GM06990 (cell line): ENCODE results near the gene C16orf87.
A peak's percentile ranks its signal among the peaks of the same experiment; 100 is the strongest.

Experiments used
- DNase-seq: peaks from one replicate; pipeline ENCODE4 v3.0.0-alpha.2; 2011; ENCODE audit not compliant: insufficient read length; ENCODE audit errors: extremely low read depth
- H3K27me3 ChIP-seq: replicated peaks from 2 replicates; pipeline ENCODE4 v1.6.0; 2011; ENCODE audit warnings: low read length; ENCODE audit not compliant: control insufficient read depth, insufficient read depth
- H3K36me3 ChIP-seq: 2 replicates; pipeline ENCODE4 v1.5.1; 2011; ENCODE audit warnings: low read length; ENCODE audit not compliant: control insufficient read depth, insufficient read depth
- H3K4me3 ChIP-seq: replicated peaks from 2 replicates; pipeline ENCODE4 v1.5.1; 2011; ENCODE audit warnings: low read depth, mild to moderate bottlenecking, control low read depth, low read length
- CTCF ChIP-seq: IDR thresholded peaks from 2 replicates; pipeline ENCODE4 v1.5.1; 2011; ENCODE audit warnings: low read length, control low read depth, mild to moderate bottlenecking, inconsistent platforms; ENCODE audit not compliant: insufficient read depth, poor library complexity, severe bottlenecking

C16orf87 gene

GRCh38 chr16:46854846-46855245 is 23.9 kb upstream of the C16orf87 start:
- no peaks in the 10 kb centered on the region for H3K27me3 ChIP-seq
- no peak overlapping the region for H3K4me3 ChIP-seq
- H3K36me3 ChIP-seq: no peaks in the 10 kb centered on the region
- no peak for DNase-seq
- TF ChIP-seq CTCF: no peak

GRCh38 chr16:46853713-46854443 is 22.9 kb upstream of the C16orf87 start:
- no peaks in the 10 kb centered on the region for H3K36me3 ChIP-seq
- DNase-seq: peak; percentile 22
- no peak overlapping the region for H3K4me3 ChIP-seq
- TF ChIP-seq CTCF: peak; percentile 87
- no peaks in the 10 kb centered on the region for H3K27me3 ChIP-seq

GRCh38 chr16:46852130-46852529 is 21.1 kb upstream of the C16orf87 start:
- DNase-seq: no peak
- no peaks in the 10 kb centered on the region for H3K36me3 ChIP-seq
- no peaks in the 10 kb centered on the region for H3K27me3 ChIP-seq
- no peak overlapping the region for H3K4me3 ChIP-seq
- TF ChIP-seq CTCF: no peak

- TF ChIP-seq CTCF: no peak
- Histone ChIP-seq H3K36me3 (no peaks in the 10 kb centered on the region), H3K4me3 (no peak overlapping the region), H3K27me3 (no peaks in the 10 kb centered on the region)
- DNase-seq: no peak
Observed at GRCh38 chr16:46850619-46851555, 19.9 kb upstream of the C16orf87 start.

GRCh38 chr16:46848768-46849764 is 18.1 kb upstream of the C16orf87 start:
- DNase-seq: no peak
- no peak for TF ChIP-seq CTCF
- no peaks in the 10 kb centered on the region for H3K36me3 ChIP-seq
- H3K4me3 ChIP-seq: no peak overlapping the region
- no peaks in the 10 kb centered on the region for H3K27me3 ChIP-seq
